Aorta (tissue), 5 donors: ENCODE measurements around the gene TNFAIP2. TPM values are rescaled to one million over a fixed set of nuclear protein-coding genes. Genes with fewer than 3 reads are reported as not detected.

Experiments
- ATAC-seq: fragments of 200-7000 bp; cut with Tn5 transposase; one replicate; pipeline ENCODE4 v1.9.1; 2022; ENCODE audit warnings: moderate library complexity; ENCODE audit not compliant: low FRiP score
- DNase-seq, 2 donors: peaks; one replicate each; pipeline ENCODE4 v3.0.0-alpha.2; 2020
- H3K27ac ChIP-seq, 2 donors: one replicate each; pipeline ENCODE4 v1.5.1; 2013; ENCODE audit warnings: low read length in 2 of 2, mild to moderate bottlenecking in 2 of 2, moderate library complexity in 2 of 2, control low read depth in 1 of 2, inconsistent platforms in 1 of 2, low read depth in 1 of 2
- H3K27me3 ChIP-seq, 2 donors: one replicate each; pipeline ENCODE4 v1.6.1; 2013; ENCODE audit warnings: control low read depth in 1 of 2, low read length in 1 of 2, mild to moderate bottlenecking in 1 of 2, moderate library complexity in 1 of 2; ENCODE audit not compliant: insufficient read depth in 2 of 2, control insufficient read depth in 1 of 2
- H3K36me3 ChIP-seq, 2 donors: one replicate each; pipeline ENCODE4 v1.6.1; 2013; ENCODE audit warnings: control low read depth in 1 of 2, low read length in 1 of 2, mild to moderate bottlenecking in 1 of 2; ENCODE audit not compliant: insufficient read depth in 2 of 2, control insufficient read depth in 1 of 2
- H3K4me1 ChIP-seq, 2 donors: one replicate each; pipeline ENCODE4 v1.6.1; 2013; ENCODE audit warnings: low read length in 2 of 2, control low read depth in 1 of 2, mild to moderate bottlenecking in 1 of 2, moderate library complexity in 1 of 2; ENCODE audit not compliant: insufficient read depth in 2 of 2, control insufficient read depth in 1 of 2
- H3K4me3 ChIP-seq, 2 donors: one replicate each; pipeline ENCODE4 v1.5.1; 2013; ENCODE audit warnings: low read length in 2 of 2, control low read depth in 1 of 2, mild to moderate bottlenecking in 1 of 2
- H3K9me3 ChIP-seq: one replicate; pipeline ENCODE4 v1.6.1; 2013; ENCODE audit warnings: mild to moderate bottlenecking, low read length; ENCODE audit not compliant: control insufficient read depth
- WGBS, 2 donors: extraction: QIAGEN DNeasy Blood & Tissue Kit; methylation state at CpG; one replicate each; pipeline ENCODE4 v1.1.7; 2013; 5-methylcytosine and 5-hydroxymethylcytosine counted together
- intact Hi-C, 2 donors: fragments of 100-400 bp; cut with DNase I; formaldehyde crosslinking; loops; one replicate each; pipeline versions ENCODE4 v1.14.2 to v1.15.0; 2022
- polyA plus RNA-seq, 2 donors: library from polyadenylated mRNA; stranded (reverse); fragments of 200-250 nt; gene quantifications; one replicate each; pipeline ENCODE4 v1.2.3, GENCODE V29; 2013
- total RNA-seq, 2 donors: library from RNA; stranded (reverse); fragmentation: NEBNext Ultra II Directional; extraction: Animal tissue kit (Norgen Biotek cat#: 25700); gene quantifications; one replicate each; pipeline ENCODE4 v1.2.1, GENCODE V29; 2021
- donor health status: healthy with polysubstance abuse.
- donor health status: Bipolar disorder and iron deficiency.
- donor health status: DM: no; HTN: no; CAD: no.
- donor health status: DM: no; HTN: no; CAD: no.
- donor health status: DM: yes; HTN: yes; CAD: no.

The TNFAIP2 gene
- total and polyA plus RNA-seq, 4 donors: 26.8 to 219 (median 89.0) TPM

DNA sequence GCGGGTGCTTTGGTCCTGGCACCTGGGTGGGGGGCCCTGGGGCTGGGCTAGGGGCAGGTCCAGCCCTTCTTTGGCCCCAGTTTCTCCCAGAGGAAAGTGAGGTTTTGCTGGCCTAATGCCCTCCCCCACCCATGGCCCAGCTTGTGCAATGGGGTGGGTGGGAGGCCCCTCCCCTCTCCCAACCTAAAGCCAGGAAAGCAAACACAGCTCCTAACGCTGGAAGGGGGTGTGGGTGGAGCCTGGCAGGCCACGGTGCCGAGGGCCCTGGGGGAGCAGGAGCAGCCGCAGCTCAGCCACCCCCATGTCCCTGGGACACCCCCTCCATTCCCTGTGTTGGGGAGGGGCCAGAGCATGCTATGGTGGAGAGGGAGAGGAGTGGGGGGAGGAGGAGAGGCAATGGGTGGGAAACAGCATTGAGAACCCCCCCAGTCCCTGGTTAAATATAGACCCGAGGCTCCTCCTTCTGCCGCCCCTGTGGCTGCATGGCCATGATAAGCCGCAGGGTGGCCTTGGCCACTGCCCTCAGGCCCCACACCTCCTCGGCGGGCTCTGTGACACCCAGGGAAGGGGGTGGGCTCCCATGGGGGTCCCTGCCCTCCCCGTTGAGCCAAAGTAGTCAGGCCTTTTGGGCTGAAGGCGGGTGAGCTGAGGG lies 24.1 kb upstream of the TNFAIP2 start:
- Histone ChIP-seq H3K27ac (no peak overlapping the region), H3K4me1 (no peaks in the 10 kb centered on the region), H3K4me3 (no peak overlapping the region), H3K27me3 (no peaks in the 10 kb centered on the region), H3K36me3 (no peaks in the 10 kb centered on the region), H3K9me3 (no peaks in the 10 kb centered on the region)
- WGBS, 2 donors: 56 to 66% methylated on average over 6 to 12 of the region's 12 CpGs
- no peak for DNase-seq
- intact Hi-C loops: no loop called here
- no peak for ATAC-seq

DNA sequence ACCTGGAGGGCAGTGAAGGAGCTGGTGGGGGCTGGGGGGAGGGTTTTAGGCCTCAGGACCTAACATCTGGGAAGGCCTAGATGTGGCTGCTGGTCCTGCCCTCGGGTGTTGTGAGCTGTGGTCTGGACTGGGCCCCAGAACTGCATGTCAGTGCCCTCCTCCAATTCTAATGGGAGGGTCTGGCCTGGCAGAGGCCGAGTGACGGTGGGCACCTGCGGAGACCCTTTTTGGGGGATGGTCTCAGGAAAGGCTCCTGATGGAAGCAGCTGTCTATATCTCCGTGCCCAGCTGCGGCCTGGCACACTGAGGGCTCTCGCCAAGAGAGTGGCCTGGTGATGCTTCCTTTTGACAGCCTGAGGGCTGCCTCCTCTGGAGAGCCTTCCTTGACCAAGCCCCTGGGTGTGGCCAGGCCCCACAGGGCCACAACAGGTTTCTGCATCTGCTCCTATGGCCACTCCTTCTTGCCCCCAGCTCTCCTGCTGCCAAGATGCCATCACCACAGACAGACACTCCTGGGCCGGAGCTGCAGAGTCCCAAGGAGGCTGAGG lies 23.5 kb upstream of the TNFAIP2 start:
- intact Hi-C loops: no loop called here
- no peaks in the 10 kb centered on the region for H3K27me3 ChIP-seq
- no peak for DNase-seq
- H3K36me3 ChIP-seq: no peaks in the 10 kb centered on the region
- H3K27ac ChIP-seq: no peak overlapping the region
- H3K4me1 ChIP-seq: no peaks in the 10 kb centered on the region
- H3K4me3 ChIP-seq: no peak overlapping the region
- 92 to 97% methylated on average over 8 of the region's 8 CpGs for WGBS, 2 donors
- no peaks in the 10 kb centered on the region for H3K9me3 ChIP-seq
- no peak for ATAC-seq

DNA sequence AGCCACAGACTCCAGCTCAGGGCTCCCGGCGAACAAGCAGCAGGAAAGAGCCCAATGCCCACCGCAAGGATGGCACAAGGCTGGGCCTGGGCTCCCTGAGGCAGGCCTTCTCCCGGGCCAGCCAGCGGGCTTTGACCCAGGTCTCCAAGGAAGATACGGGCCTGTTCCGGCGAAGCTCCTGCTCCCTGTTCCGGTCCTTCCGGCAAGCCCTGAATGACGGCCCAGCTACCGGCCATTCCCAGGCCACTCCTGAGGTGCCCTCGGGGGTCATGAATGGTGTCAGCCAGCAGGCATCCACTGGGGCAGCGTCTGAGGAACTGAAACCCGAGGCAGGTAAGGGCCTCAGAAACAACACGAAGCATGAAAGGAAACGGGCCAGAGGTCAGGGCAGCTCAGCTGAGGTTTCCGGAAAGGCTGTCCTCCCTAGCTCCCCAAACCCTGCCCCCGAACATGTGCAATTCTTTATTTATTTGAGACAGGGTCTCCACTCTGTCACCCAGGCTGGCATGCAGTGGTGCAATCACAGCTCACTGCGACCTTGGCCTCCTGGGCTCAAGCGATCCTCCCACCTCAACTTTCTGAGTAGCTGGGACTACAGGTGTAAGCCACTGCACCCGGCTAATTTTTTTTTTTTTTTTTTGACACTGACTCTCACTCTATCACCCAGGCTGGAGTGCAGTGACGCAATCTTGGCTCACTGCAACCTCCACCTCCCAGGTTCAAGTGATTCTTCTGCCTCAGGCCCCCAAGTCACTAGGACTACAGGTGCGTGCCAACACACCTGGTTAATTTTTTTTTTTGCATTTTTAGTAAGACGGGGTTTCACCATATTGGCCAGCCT lies 22.8 kb upstream of the TNFAIP2 start:
- Histone ChIP-seq H3K27me3 (no peaks in the 10 kb centered on the region), H3K27ac (no peak overlapping the region), H3K36me3 (no peaks in the 10 kb centered on the region), H3K9me3 (no peaks in the 10 kb centered on the region), H3K4me3 (no peak overlapping the region), H3K4me1 (no peaks in the 10 kb centered on the region)
- intact Hi-C loops: no loop called here
- DNase-seq (no peak), ATAC-seq (no peak)
- 90 to 96% methylated on average over 25 of the region's 25 CpGs for WGBS, 2 donors

DNA sequence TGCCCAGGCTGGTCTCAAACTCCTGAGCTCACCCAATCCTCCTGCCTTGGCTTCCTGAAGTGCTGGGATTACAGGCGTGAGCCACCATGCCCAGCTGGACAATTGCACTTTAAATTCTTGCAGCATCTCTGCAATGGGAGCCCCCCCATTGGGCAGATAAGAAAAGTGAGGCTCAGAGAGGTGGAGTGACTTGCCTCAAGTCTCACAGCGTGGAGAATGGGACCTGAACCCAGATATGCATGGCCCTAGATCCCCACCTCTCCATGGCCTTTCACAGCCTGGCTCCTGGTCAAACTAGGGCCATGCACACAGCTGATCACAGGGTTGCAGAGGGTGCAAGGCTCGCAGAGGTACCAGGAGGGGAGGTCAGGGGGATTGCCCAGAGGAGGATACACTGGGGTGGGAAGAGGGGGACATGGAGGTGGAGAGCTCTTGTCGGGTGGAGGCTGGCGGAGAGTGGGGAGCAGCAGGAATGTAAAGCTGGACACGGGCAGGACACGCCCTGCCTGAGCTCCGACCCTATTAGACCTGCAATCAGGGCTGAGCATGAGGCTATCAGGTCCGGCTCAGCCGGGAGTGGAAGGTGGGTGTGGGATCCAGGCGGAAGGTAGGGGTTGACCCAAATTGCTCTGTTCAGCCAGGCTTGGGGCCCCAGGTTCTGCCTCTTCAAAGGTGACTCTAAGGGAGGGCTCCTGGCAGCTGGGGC lies 21.9 kb upstream of the TNFAIP2 start:
- WGBS, 2 donors: 91 to 97% methylated on average over 11 of the region's 11 CpGs
- intact Hi-C loops: no loop called here
- no peaks in the 10 kb centered on the region for H3K27me3 ChIP-seq
- no peaks in the 10 kb centered on the region for H3K4me1 ChIP-seq
- ATAC-seq (no peak), DNase-seq (no peak)
- no peaks in the 10 kb centered on the region for H3K9me3 ChIP-seq
- no peak overlapping the region for H3K4me3 ChIP-seq
- H3K27ac ChIP-seq: no peak overlapping the region
- no peaks in the 10 kb centered on the region for H3K36me3 ChIP-seq

DNA sequence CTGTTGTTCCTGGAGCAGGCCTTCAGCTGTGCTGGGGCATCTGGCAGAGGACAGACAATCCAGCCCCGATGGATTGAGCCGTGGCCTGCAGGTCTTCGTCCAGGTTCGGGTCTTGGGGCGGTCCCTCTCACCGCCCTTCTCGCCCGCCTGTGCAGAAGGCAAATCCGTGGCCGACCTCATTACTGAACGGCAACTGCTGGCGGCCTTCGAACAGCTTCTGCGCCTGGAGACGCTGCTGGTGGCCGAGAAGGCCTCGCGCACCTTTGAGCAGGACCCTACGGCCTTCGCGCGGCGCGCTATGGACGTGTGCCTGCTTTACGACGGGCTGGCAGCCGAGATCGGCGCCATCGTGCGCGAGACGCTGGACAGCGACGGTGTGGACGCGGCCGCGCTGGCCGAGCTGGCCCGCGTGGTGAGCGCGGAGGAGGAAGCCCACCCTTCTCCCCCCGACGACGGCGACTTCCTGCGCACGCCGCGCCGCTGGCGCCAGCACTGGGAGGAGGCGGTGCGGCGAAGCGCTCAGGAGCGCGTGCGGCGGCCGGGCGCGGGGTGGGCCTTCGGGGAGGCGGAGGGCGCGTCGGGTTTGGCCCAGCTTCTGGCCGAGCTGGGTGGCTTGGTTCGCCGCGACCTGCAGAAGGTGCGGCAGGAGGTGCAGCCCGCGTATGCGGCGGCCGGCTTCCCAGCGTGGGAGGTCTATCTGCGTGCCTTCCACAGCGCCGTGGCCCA lies 21.1 kb upstream of the TNFAIP2 start:
- no peak for DNase-seq
- Histone ChIP-seq H3K4me3 (no peak overlapping the region), H3K9me3 (no peaks in the 10 kb centered on the region), H3K4me1 (no peaks in the 10 kb centered on the region), H3K36me3 (no peaks in the 10 kb centered on the region), H3K27me3 (no peaks in the 10 kb centered on the region), H3K27ac (no peak overlapping the region)
- intact Hi-C loops: no loop called here
- WGBS, 2 donors: 17 to 21% methylated on average over 76 to 85 of the region's 85 CpGs
- ATAC-seq: no peak

DNA sequence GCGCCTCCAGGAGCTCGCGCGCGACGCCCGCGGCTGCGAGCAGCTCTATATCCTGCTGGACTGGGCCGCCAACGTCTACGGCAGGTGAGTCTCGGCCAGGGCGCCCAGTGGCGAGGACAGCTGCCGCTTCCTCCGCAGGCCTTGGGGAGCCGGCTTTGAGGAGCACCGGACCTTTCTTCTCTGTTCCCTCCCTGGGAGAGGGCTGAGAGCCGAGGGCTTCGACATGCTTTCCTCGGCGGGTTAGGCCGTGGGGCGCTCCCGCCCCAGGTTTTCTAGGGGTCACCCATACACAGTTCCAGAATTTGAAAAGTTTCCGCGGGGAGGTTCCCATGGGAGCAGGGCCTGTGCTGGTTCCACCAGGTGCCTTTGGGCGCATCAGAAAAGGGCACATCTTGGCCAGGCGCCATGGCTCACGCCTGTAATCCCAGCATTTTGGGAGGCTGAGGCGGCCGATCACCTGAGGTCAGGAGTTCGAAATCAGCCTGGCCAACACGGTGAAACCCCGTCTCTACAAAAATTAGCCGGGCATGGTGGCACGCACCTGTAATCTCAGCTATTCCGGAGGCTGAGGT lies 20.5 kb upstream of the TNFAIP2 start:
- intact Hi-C loops: no loop called here
- DNase-seq (no peak), ATAC-seq (no peak)
- H3K4me1 ChIP-seq: no peaks in the 10 kb centered on the region
- H3K27ac ChIP-seq: no peak overlapping the region
- H3K27me3 ChIP-seq: no peaks in the 10 kb centered on the region
- H3K9me3 ChIP-seq: no peaks in the 10 kb centered on the region
- H3K4me3 ChIP-seq: no peak overlapping the region
- H3K36me3 ChIP-seq: no peaks in the 10 kb centered on the region
- 27 to 33% methylated on average over 39 of the region's 39 CpGs for WGBS, 2 donors

DNA sequence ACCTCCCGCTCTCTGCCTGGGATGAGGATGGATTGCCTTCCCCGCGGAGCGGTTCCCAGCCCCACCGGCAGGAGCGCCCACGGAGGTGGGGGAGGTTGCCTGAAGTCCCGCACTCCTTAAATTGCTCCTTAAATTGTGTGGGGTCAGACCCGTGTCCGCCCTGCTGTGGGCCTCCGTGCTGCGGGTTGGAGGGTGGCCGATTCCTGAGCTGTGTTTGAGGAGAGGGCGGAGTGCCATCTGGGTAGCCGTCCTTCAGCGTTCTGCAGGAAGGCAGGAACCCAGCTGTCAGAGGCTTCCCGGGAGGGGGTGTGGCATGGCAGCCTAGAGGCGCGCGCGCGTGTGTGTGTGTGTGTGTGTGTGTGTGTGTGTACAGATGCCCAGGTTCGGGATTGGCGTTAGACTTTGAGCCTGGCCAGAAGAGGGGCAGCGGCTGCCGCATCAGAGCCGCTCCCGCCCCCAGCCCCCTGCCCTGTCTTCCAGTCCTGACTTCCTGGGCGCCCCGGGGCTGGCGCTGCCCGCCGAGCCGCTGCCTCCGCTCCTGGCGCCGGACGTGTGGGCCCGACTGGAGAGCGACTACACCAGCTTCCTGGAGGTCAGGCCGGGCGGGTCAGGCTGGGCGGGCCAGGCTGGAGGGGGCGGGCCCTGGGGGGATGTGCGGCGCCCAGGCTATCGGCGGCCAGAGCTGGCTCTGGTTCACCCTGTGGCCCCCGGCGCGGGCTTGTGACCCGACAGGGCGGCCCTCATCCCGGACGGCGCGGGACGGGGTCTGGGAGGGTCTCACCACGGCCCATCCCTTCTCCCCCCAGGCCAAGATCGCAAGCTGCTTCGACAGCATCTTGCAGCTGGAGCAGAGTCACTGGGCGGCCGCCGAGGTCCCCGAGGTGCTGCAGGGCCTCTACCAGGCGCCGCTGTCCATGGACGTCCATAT lies 19.5 kb upstream of the TNFAIP2 start:
- Histone ChIP-seq H3K36me3 (no peaks in the 10 kb centered on the region), H3K27ac (no peak overlapping the region), H3K9me3 (no peaks in the 10 kb centered on the region), H3K4me1 (no peaks in the 10 kb centered on the region), H3K4me3 (no peak overlapping the region), H3K27me3 (no peaks in the 10 kb centered on the region)
- intact Hi-C loops: no loop called here
- DNase-seq (peak in 1 of 2 donors; percentile 75), ATAC-seq (peak; percentile 23)
- WGBS, 2 donors: 2 to 6% methylated on average over 62 to 68 of the region's 68 CpGs
